Measurements from ENCODE around the gene ALOX12B. TPM values are rescaled to one million over a fixed set of nuclear protein-coding genes. Genes with fewer than 3 reads are reported as not detected.
A peak's percentile ranks its signal among the peaks of the same experiment; 100 is the strongest.

Gene ALOX12B
- polyA plus RNA-seq = under 1 TPM in 1 of 3 donors, not detected in 2; 0.17 TPM

DNA sequence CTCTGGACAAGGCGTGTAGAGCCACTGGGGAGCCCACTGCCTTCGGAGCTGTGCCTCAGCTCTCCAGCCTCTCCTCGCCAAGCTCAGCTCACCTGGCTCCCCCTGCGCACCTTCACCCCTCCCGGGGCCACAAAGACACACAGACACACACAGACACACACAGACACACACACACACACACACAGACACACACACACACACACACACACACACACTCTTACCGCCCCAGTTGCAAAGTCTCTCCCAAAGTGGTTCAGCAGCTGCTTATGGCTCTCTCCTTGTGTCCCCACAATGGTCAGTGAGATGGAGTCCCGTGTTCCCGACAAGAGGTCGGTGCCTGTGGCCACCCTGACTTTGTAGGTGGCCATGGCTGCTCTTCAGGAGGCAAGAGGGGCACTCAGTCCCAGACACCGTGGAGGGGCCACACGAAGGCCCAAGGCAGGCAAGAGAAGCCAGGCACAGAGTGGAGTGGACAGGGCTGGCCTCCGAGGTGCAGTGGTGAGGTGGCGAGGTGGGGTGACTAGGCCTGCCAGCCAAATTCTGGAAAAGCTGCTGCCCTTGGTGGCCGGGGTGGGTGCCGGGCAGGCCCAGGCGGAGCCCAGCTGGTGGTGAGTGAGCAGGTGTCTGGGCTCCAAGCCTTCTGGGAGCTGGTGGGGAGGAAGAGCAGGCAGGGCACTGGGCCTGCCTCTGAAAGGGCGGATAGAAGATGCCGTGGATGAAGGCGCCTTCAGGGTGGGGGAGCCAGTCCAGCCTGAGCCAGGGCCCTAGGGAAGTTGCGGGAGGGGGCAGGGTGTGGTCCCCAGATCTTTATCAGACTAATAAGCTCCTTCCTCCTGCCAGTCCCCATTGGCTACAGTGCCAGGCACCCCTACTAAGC lies at the start of gene ALOX12B:
TSS of gene ALOX12B (minus strand) at position 642 of the 877 bp plus-strand sequence. CDS start at position 368, 274 bp downstream.
- Mint-ChIP-seq H3K27ac (no peak within 1 kb of the TSS), H3K27me3 (ENCODE audit: low read depth in 3 of 3) (peaks cover 0 to 10% (median 8%) of the 10 kb centered on the region in 3 donors), H3K4me1 (no peaks in the 10 kb centered on the region), H3K4me3 (no peak within 1 kb of the TSS), H3K36me3 (no peaks in the 10 kb centered on the region), H3K9me3 (no peaks in the 10 kb centered on the region)
- DNase-seq = no peak

DNA sequence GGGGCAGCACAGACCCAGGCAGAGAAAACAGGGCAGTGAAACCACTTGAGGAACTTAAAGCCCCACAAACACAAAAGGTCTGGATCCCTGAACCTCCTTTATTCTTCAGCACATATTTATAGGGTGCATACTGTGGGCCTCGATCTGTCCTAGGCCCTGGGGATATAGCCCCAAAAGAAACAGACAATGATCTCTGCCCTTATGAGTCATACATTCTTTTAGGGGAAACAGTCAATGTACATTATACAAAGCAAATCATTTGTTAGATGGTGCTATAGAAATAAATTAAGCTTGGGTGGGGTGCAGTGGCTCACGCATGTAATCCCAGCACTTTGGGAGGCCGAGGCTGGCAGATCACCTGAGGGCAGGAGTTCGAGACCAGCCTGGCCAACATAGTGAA lies 46.4 kb upstream of the ALOX12B start:
- Mint-ChIP-seq H3K4me3 (no peak overlapping the region), H3K27ac (no peak overlapping the region), H3K4me1 (peaks cover 0 to 1% of the 10 kb centered on the region in 2 donors), H3K27me3 (ENCODE audit: low read depth in 3 of 3) (peaks cover 3 to 8% (median 6%) of the 10 kb centered on the region in 3 donors), H3K36me3 (no peaks in the 10 kb centered on the region), H3K9me3 (no peaks in the 10 kb centered on the region)
- DNase-seq = no peak

DNA sequence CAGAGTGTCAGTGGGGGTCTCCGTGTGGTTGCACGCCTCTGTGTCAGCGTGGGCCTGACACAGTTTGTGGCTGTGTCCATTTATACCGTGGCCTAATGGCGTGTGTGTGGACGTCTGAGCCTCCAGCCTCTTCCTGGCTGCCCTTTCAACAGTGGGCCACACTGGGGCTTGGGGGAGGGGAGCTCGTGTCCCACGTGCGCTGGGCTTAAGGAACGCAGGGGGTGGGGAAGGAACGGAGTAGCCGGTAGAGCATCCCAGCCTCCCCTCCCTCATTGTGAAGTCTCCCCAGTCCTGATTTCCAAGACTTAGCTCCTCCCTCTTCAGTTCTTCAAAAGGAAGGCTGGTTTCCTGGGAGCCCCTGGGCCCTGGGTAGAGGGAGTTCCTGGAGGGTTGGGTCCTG lies 45.9 kb upstream of the ALOX12B start:
- Mint-ChIP-seq H3K27me3 (ENCODE audit: low read depth in 3 of 3) (peaks cover 3 to 8% (median 7%) of the 10 kb centered on the region in 3 donors), H3K27ac (no peak overlapping the region), H3K4me1 (peaks cover 0 to 1% of the 10 kb centered on the region in 2 donors), H3K9me3 (no peaks in the 10 kb centered on the region), H3K36me3 (no peaks in the 10 kb centered on the region), H3K4me3 (no peak overlapping the region)
- no peak for DNase-seq

- no peak for DNase-seq
- H3K9me3 Mint-ChIP-seq = no peaks in the 10 kb centered on the region
- no peak overlapping the region for H3K27ac Mint-ChIP-seq
- no peaks in the 10 kb centered on the region for H3K36me3 Mint-ChIP-seq
- peaks cover 5% of the 10 kb centered on the region in 2 donors for H3K4me1 Mint-ChIP-seq
- no peak overlapping the region for H3K4me3 Mint-ChIP-seq
- H3K27me3 Mint-ChIP-seq (ENCODE audit: low read depth in 3 of 3) = peaks cover 5 to 12% (median 11%) of the 10 kb centered on the region in 3 donors
Measured at GRCh38 chr17:8131844-8132441, 44.4 kb upstream of the ALOX12B start.

- Mint-ChIP-seq H3K9me3 (peaks cover 0 to 2% (median 0%) of the 10 kb centered on the region in 6 donors), H3K27me3 (ENCODE audit: low read depth in 3 of 3) (peaks cover 34 to 43% (median 41%) of the 10 kb centered on the region in 3 donors), H3K36me3 (no peaks in the 10 kb centered on the region), H3K4me3 (peak overlapping the region in 3 of 5 donors; percentile 27 to 30 (median 29)), H3K4me1 (peaks cover 35 to 42% of the 10 kb centered on the region in 2 donors), H3K27ac (no peak overlapping the region)
- no peak for DNase-seq
Measured at GRCh38 chr17:8128125-8128784, 40.7 kb upstream of the ALOX12B start.

GRCh38 chr17:8126491-8127066 lies 39.1 kb upstream of the ALOX12B start:
- no peaks in the 10 kb centered on the region for H3K36me3 Mint-ChIP-seq
- peak overlapping the region; percentile 35 to 90 (median 72) for H3K27ac Mint-ChIP-seq
- peak overlapping the region; percentile 91 to 100 (median 98) for H3K4me3 Mint-ChIP-seq
- H3K9me3 Mint-ChIP-seq = peaks cover 0 to 2% (median 0%) of the 10 kb centered on the region in 6 donors
- peaks cover 37 to 54% (median 48%) of the 10 kb centered on the region in 3 donors for H3K27me3 Mint-ChIP-seq (ENCODE audit: low read depth in 3 of 3)
- DNase-seq = peak in 1 of 3 donors; percentile 46
- peaks cover 45 to 53% of the 10 kb centered on the region in 2 donors for H3K4me1 Mint-ChIP-seq

GRCh38 chr17:8125947-8126490 lies 38.5 kb upstream of the ALOX12B start:
- H3K36me3 Mint-ChIP-seq = no peaks in the 10 kb centered on the region
- H3K9me3 Mint-ChIP-seq = peaks cover 0 to 2% (median 0%) of the 10 kb centered on the region in 6 donors
- DNase-seq = peak in 1 of 3 donors; percentile 21
- peaks cover 37 to 56% (median 50%) of the 10 kb centered on the region in 3 donors for H3K27me3 Mint-ChIP-seq (ENCODE audit: low read depth in 3 of 3)
- H3K4me1 Mint-ChIP-seq = peaks cover 47 to 57% of the 10 kb centered on the region in 2 donors
- peak overlapping the region; percentile 28 to 92 (median 78) for H3K27ac Mint-ChIP-seq
- peak overlapping the region; percentile 90 to 100 (median 98) for H3K4me3 Mint-ChIP-seq

- Mint-ChIP-seq H3K4me1 (peaks cover 54 to 63% of the 10 kb centered on the region in 2 donors), H3K27ac (peak overlapping the region; percentile 62 to 92 (median 84)), H3K4me3 (peak overlapping the region; percentile 90 to 100 (median 98)), H3K36me3 (no peaks in the 10 kb centered on the region), H3K27me3 (ENCODE audit: low read depth in 3 of 3) (peaks cover 44 to 63% (median 57%) of the 10 kb centered on the region in 3 donors), H3K9me3 (peaks cover 0 to 5% (median 0%) of the 10 kb centered on the region in 6 donors)
- peak; percentile 86 to 89 (median 87) for DNase-seq
Measured at GRCh38 chr17:8125154-8125946, 37.8 kb upstream of the ALOX12B start.

GRCh38 chr17:8124350-8125153 lies 37.0 kb upstream of the ALOX12B start:
- peaks cover 62 to 71% of the 10 kb centered on the region in 2 donors for H3K4me1 Mint-ChIP-seq
- H3K9me3 Mint-ChIP-seq = peaks cover 0 to 7% (median 0%) of the 10 kb centered on the region in 6 donors
- peaks cover 50 to 68% (median 65%) of the 10 kb centered on the region in 3 donors for H3K27me3 Mint-ChIP-seq (ENCODE audit: low read depth in 3 of 3)
- peak in 1 of 3 donors; percentile 13 for DNase-seq
- no peaks in the 10 kb centered on the region for H3K36me3 Mint-ChIP-seq
- H3K27ac Mint-ChIP-seq = peak overlapping the region in 5 of 6 donors; percentile 3 to 85 (median 82)
- peak overlapping the region; percentile 90 to 100 (median 98) for H3K4me3 Mint-ChIP-seq

DNA sequence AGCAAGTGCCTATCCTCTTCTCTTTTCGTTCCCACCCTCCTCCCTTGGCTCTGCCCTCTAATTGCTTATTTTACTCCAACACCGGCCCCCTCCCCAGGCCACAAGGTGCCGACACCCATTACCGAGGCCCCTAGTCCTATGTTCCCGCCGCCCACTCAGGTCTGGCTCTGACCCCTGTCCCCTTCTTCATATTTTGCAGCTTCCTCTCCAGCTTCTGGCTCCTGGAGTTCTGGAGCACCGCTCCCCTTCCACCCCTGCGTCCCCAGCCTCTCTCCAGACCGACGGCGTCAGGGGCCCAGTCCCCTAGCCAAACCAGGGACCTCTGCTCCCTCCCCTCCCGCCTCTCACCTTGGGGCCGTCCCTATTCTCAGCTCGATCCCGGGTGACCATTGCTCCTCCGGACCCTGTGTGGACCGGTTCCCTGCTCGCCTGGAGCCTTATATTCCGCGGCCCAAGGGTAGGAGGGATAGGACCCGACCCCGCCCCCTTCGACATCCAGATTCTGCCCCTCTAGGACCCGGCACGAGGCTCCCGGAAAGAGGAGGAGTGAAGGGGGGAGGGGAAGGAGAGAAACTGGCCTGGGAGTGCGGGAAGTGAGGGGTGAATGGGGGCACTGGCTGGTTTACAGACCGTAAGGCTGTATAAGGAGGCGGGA lies 36.3 kb upstream of the ALOX12B start, which contains the start of gene HES7:
TSS of gene HES7 (minus strand) at position 412 of the 655 bp plus-strand sequence. CDS start at position 390, 22 bp downstream.
- peak within 1 kb of the TSS; percentile 90 to 100 (median 98) for H3K4me3 Mint-ChIP-seq
- H3K36me3 Mint-ChIP-seq = peaks cover 0 to 3% (median 0%) of the 10 kb centered on the region in 3 donors
- H3K27ac Mint-ChIP-seq = peak within 1 kb of the TSS in 5 of 6 donors; percentile 22 to 85 (median 82)
- H3K4me1 Mint-ChIP-seq = peaks cover 66 to 78% of the 10 kb centered on the region in 2 donors
- peaks cover 0 to 7% (median 0%) of the 10 kb centered on the region in 6 donors for H3K9me3 Mint-ChIP-seq
- H3K27me3 Mint-ChIP-seq (ENCODE audit: low read depth in 3 of 3) = peaks cover 57 to 72% (median 72%) of the 10 kb centered on the region in 3 donors
- no peak for DNase-seq
